ENCODE results near the gene RFX2. TPM values are rescaled to one million over a fixed set of nuclear protein-coding genes. Genes with fewer than 3 reads are reported as not detected.
"Not testable (repeated sequence)": the region's sequence is repeated elsewhere in the genome, so short reads cannot be mapped to it uniquely, and the experiment has no call there.

RFX2 gene
- total RNA-seq, 4 donors from 2014 or later: 8.1 to 93.0 (median 20.4) TPM

DNA sequence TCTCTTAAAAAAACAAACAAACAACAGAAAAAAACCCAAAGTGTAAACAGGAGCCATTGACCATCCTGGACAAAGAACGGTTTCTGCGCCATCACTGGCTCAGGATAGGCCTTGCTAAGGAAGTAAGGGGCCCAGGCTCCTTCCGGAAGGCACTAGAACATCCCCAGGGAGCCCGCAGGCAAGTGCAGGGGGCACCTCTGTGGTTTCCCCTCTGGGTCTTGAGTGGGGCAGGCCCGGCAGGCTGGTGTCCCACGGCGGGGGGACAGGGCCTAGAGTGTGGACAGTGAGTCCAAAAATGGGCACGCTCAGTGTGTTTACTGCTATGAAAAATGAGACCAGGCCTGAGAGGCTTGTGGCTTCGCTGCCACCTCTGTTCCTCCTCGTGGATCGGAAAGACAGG, 117.5 kb downstream of the RFX2 start:
- no peak for ATAC-seq (ENCODE audit: low FRiP score)
- TF ChIP-seq, protein P1, sequence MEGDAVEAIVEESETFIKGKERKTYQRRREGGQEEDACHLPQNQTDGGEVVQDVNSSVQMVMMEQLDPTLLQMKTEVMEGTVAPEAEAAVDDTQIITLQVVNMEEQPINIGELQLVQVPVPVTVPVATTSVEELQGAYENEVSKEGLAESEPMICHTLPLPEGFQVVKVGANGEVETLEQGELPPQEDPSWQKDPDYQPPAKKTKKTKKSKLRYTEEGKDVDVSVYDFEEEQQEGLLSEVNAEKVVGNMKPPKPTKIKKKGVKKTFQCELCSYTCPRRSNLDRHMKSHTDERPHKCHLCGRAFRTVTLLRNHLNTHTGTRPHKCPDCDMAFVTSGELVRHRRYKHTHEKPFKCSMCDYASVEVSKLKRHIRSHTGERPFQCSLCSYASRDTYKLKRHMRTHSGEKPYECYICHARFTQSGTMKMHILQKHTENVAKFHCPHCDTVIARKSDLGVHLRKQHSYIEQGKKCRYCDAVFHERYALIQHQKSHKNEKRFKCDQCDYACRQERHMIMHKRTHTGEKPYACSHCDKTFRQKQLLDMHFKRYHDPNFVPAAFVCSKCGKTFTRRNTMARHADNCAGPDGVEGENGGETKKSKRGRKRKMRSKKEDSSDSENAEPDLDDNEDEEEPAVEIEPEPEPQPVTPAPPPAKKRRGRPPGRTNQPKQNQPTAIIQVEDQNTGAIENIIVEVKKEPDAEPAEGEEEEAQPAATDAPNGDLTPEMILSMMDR (IDR thresholded peaks at IDR 0.05): no peak
- DNase-seq (ENCODE audit: low spot score): no peak

DNA sequence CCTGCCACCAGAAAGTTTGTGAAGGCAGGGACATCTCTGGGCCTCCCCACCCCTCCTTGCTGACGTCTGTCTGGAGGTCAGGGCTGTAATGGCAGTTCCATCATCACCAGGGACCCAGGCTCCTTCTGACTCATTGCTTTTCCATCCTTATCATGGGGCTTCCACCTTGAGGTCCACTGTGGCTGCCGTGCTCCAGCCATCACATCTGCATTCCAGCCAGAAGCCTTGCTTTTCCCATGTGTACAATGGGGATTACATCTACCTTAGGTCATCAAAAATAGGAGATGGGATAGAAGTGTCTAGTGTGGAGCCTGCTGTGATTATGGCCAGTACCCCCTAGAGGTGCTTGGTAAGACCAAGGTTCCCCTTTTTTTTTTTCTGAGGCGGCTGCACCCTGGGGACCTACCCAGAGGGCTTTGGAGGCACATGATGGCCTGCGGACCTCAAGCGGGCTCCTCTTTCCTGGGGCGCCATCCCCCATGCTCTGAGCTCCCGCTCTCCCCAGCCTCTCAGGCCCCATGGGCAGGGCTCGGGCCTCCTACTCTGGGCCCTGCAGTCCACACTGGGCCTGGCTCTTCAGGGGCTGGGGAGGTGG, 119.0 kb downstream of the RFX2 start:
- TF ChIP-seq, protein P1 (IDR thresholded peaks at IDR 0.05): no peak
- no peak for DNase-seq (ENCODE audit: low spot score)
- ATAC-seq (ENCODE audit: low FRiP score): no peak

DNA sequence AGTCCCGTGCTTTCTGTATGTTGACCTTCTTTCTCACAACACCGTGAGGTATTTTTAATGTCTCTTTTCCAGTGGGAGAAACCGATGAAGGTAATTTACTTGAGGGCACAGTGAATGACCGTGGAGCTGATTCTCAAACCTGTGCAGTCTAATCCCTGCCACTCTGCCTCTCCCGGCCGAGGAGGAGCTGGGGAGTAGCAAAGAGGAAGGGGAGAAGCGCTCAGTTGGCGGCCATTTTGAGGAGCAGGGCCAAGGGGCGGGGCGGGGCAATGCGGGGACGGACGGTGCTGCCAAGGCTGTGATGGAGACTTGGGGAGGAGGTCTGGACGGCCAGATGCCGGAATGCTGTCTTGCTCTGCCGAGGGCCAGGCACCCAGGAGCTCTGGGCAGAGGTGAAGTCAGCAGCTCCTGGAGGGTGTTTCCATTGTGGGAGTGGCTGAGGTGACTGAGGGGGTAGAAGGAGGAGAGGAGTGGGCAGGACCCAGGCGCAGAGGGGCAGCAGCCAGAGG, 120.0 kb downstream of the RFX2 start:
- ATAC-seq (ENCODE audit: low FRiP score): no peak
- TF ChIP-seq, protein P1 (IDR thresholded peaks at IDR 0.05): no peak
- DNase-seq (ENCODE audit: low spot score): no peak

DNA sequence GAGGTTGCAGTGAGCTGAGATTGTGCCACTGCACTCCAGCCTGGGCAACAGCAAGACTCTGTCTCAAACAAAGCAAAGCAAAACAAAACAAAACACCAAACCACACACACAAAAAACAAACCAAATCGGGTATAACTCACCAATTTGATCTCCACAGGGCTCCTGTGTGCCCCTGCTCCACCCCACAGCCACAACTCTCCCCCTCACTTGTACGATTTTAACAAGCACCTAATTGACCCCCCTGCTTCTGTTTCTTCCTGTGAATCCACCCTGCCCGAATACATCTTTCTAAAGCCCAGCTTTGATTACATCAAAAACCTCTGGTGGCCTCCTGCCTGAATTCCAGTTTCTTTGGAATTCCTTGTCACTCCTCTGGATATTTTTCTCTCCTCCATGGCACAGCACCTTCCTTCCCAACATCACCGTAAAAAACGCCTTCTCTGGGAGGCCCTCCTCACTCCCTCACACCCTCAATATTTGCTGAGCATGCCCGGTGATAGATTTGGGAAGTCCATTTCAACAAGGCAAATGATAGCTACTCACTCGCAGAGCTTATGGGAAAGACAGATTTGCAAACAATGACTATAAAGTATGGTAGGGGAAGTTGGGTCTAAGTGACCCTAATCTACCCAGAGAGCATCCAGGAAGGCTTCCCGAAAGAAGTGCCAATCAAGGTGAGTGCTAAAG, 120.8 kb downstream of the RFX2 start:
- no peak for ATAC-seq (ENCODE audit: low FRiP score)
- TF ChIP-seq, protein P1 (IDR thresholded peaks at IDR 0.05): no peak

DNA sequence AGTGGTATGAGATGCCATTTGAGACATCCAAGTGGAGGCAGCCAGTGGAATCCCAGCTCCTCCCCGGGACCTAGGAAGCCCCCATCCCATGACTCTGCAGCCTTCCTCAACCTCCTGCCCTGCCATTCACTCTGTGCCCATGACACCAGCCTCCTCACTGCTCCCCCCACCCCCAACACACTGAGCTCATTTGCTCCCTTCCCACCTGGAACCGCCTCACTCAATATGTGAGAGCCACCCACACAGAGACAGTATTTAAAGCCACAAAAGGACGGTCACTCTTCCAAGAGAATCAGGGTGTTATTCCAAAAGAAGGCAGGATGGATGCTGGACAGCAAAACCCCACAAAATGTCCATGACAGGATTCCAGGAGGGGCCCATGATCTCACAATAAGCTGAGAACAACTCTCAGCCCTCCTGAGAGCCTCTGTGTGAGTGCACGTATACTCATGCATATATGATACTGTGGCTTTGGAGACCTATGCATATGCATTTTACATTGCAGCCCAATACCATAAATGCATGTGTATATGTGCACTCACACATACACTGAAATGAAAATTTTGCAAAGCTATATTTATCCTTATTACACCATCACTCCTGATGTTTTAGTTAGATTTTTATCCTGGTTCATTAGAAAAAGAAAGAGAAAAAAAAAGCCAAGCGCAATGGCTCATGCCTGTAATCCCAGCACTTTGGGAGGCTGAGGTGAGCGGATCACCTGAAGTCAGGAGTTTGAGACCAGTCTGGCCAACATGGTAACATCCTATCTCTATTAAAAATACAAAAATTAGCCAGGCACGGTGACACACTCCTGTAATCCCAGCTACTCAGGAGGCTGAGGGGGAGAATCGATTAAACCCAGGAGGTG, 121.5 kb downstream of the RFX2 start:
- TF ChIP-seq, protein P1 (IDR thresholded peaks at IDR 0.05): no peak
- ATAC-seq (ENCODE audit: low FRiP score): no peak
- DNase-seq (ENCODE audit: low spot score): no peak

More for the DNA sequence above, 120.8 kb downstream of the RFX2 start:
- DNase-seq (ENCODE audit: low spot score): no peak

DNA sequence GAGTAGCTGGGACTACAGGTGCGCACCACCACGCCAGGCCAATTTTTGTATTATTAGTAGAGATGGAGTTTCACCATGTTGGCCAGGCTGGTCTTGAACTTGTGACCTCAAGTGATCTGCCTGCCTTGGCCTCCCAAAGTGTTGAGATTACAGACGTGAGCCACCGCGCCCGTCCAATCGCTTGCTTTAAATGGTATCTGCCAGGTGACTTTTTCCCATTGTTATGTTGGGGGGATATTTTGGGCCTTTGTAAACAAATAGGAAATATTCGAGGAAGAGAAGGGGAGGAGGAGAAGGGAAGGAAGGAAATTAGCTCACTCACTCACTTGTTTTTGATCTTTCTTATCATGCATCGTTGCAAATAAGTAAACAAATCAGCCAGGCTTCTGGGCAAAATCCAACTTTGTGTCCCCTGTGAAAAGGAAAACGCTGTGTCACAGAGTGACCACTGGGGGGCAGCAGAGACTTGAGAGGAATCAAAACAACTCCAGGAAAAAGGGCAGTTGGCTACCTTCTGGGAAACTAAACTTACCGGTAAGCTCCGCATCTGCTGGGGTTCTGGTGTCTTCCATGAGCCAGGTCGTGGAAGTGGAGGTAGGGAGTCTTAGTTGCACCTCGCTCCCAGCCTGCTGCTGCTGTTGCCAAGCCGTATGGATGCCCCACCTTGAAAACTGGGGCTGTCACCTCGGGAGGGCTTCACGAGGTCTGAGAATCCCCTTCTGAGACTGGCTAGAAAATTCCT, 123.1 kb downstream of the RFX2 start:
- TF ChIP-seq, protein P1 (IDR thresholded peaks at IDR 0.05): peak in 2 of 3 donors; percentile 29 to 52
- DNase-seq (ENCODE audit: low spot score) (peak; percentile 40), ATAC-seq (ENCODE audit: low FRiP score) (peak; percentile 39)

DNA sequence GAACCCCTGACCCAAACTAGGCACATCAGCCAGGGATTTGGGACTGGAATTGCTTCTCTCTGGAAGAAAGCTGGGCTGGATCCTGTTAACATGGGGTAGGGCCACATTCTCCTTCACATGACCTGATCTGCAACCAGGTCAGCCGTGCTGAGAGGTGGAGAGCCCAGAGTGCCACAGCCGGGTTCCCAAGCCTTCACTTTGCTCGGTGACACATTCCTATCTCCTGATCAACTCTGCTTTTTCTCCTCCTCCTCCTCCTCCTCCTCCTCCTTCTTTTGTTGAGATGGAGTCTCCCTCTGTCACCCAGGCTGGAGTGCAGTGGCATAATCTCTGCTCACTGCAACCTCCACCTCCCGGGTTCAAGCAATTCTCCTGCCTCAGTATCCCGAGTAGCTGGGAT, 124.5 kb downstream of the RFX2 start:
- not testable (repeated sequence) for DNase-seq (ENCODE audit: low spot score)

More for the DNA sequence above, 124.5 kb downstream of the RFX2 start:
- not testable (repeated sequence) for ATAC-seq (ENCODE audit: low FRiP score)

All from omental fat pad (tissue), 4 donors.